Stimulated activated naive CD8-positive, alpha-beta T cell treated with anti-CD3 and anti-CD28 coated beads, Interleukin-15, Interleukin-2, amounts not matched to agents 100 ng/mL and 50 ng/mL, for 24 hours (primary cell): ENCODE data around the gene CYB561A3.

Experiments
- H3K27ac Mint-ChIP-seq: one replicate; pipeline ENCODE4 v1.8.0; 2021; ENCODE audit warnings: mild to moderate bottlenecking, mixed read lengths
- H3K27me3 Mint-ChIP-seq: one replicate; pipeline ENCODE4 v1.8.0; 2021; ENCODE audit warnings: mixed read lengths
- H3K36me3 Mint-ChIP-seq: one replicate; pipeline ENCODE4 v1.8.0; 2021; ENCODE audit warnings: low read depth, mixed read lengths
- H3K4me1 Mint-ChIP-seq: one replicate; pipeline ENCODE4 v1.8.0; 2021; ENCODE audit warnings: low read depth, mixed read lengths
- H3K4me3 Mint-ChIP-seq: one replicate; pipeline ENCODE4 v1.8.0; 2021; ENCODE audit warnings: mild to moderate bottlenecking, mixed read lengths
- H3K9me3 Mint-ChIP-seq: one replicate; pipeline ENCODE4 v1.8.0; 2021; ENCODE audit warnings: mixed read lengths

Gene CYB561A3

DNA sequence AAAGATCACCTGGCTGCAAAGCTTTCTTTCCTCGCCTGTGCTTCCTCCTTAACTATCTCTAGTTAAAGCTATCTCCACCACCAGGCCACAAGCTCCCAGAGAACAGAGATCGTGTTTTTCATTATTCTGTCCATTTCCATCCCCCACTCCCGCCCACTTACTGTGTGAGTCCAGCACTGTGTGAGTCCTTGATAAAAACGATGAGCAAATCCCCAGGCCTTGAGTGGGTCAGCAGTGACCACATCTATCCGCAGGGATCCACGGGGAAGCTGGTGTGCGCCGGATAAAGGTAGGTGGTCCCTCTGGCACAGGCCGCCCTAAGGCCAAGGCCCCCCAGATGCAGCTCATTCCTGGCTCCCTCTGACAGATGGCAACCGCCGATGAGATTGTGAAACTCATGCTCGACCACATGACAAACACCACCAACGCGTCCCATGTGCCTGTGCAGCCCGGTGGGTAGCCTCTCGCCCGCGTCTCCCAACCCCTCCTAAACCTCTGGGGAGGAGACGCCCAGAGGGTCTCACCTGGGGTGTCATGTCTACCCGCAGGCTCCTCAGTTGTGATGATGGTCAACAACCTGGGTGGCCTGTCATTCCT is 19.4 kb downstream of the CYB561A3 start:
- peaks cover 22% of the 10 kb centered on the region for H3K36me3 Mint-ChIP-seq
- H3K27ac Mint-ChIP-seq: no peak overlapping the region
- no peaks in the 10 kb centered on the region for H3K27me3 Mint-ChIP-seq
- H3K4me1 Mint-ChIP-seq: no peaks in the 10 kb centered on the region
- no peaks in the 10 kb centered on the region for H3K9me3 Mint-ChIP-seq
- H3K4me3 Mint-ChIP-seq: no peak overlapping the region

DNA sequence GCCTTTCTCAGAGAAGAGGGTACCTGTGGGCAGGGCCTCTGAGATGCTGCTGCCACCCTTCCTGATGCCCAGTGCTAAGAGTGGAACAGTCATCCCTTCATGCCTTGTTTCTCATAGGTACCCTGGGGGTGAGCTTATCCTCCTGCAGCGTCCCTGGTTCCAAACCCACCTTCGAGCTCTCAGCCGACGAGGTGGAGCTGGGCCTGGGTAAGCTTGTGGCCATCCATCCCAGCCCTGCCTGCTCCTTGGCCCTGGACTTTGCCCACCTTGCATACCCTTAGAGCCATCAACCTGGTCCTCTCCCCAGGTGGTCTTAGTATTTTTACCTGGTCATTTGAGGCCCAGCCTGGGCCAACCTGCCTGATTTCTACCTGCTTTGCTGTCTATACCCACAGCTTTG is 20.0 kb downstream of the CYB561A3 start:
- Mint-ChIP-seq H3K4me3 (no peak overlapping the region), H3K4me1 (peaks cover 4% of the 10 kb centered on the region), H3K27me3 (no peaks in the 10 kb centered on the region), H3K9me3 (no peaks in the 10 kb centered on the region), H3K27ac (no peak overlapping the region), H3K36me3 (peaks cover 22% of the 10 kb centered on the region)

DNA sequence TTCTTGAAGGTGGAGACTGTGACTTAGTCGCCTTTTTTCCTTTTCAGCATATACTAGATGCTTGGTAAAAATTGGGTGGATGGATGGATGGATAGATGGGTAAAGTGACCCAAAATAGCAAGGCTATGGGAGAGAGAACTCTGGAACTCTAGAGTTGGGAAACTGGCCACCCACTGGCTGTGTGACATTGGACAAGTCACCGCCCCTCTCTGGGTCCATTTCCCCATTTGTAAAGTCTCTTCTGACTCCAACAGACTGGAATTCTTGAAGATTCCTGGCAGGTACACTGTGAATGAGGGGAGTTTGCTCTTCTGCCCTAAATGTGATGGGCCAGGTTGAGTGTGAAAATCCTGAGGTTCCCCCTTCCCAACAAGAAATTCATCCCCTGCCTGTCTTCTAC is 20.7 kb downstream of the CYB561A3 start:
- no peaks in the 10 kb centered on the region for H3K27me3 Mint-ChIP-seq
- H3K4me1 Mint-ChIP-seq: peaks cover 10% of the 10 kb centered on the region
- no peaks in the 10 kb centered on the region for H3K9me3 Mint-ChIP-seq
- H3K27ac Mint-ChIP-seq: no peak overlapping the region
- peaks cover 22% of the 10 kb centered on the region for H3K36me3 Mint-ChIP-seq
- no peak overlapping the region for H3K4me3 Mint-ChIP-seq

DNA sequence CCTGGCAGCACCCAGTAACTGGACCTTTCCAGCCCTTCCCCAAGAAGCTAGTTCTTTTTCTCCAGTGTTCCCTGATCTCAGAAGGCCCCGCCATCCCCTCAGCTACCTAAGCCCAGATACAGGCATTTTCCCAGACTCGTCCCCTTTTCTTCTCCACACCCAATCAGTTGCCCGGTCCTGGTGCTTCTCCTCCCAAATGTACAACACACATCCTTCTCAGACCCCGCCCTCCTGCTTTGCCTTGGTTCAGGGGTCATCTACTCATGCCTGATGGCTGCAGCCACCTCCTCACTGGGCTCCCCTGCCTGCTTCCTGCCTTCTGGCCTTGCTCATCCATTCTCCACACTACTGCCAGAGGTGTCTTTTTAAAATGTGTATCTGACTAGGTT is 22.2 kb downstream of the CYB561A3 start:
- peak overlapping the region; percentile 58 for H3K27ac Mint-ChIP-seq
- H3K36me3 Mint-ChIP-seq: peaks cover 19% of the 10 kb centered on the region
- H3K9me3 Mint-ChIP-seq: no peaks in the 10 kb centered on the region
- no peak overlapping the region for H3K4me3 Mint-ChIP-seq
- H3K4me1 Mint-ChIP-seq: peaks cover 20% of the 10 kb centered on the region
- H3K27me3 Mint-ChIP-seq: no peaks in the 10 kb centered on the region

DNA sequence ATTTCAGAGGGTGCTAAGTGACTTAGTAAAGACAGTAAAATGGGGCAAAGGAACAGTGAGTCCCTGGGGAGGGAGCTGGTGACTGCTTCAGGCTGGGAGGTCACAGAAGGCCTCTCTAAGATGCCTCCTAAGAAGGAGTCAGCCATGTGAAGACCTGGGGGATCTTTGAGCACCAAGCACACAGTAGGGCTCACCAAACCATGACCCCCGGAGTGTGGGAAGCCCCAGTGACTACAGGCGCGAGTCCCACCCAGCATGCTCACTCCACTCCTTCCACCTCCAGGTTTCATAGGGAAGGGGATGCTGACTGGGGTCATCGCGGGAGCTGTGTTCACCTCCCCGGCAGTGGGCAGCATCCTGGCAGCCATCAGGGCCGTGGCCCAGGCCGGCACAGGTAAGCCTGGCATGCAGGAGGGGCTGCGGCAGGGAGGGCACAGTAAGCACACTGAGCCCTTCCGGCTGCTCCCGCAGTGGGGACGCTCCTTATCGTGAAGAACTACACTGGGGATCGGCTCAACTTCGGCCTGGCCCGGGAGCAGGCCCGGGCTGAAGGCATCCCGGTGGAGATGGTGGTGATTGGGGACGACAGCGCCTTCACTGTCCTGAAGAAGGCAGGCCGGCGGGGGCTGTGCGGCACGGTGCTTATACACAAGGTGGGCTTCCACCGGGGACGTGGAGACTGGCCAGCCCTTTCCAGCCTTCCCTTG is 22.7 kb downstream of the CYB561A3 start:
- Mint-ChIP-seq H3K27ac (no peak overlapping the region), H3K4me3 (no peak overlapping the region), H3K36me3 (peaks cover 17% of the 10 kb centered on the region), H3K4me1 (peaks cover 26% of the 10 kb centered on the region), H3K27me3 (no peaks in the 10 kb centered on the region), H3K9me3 (no peaks in the 10 kb centered on the region)

DNA sequence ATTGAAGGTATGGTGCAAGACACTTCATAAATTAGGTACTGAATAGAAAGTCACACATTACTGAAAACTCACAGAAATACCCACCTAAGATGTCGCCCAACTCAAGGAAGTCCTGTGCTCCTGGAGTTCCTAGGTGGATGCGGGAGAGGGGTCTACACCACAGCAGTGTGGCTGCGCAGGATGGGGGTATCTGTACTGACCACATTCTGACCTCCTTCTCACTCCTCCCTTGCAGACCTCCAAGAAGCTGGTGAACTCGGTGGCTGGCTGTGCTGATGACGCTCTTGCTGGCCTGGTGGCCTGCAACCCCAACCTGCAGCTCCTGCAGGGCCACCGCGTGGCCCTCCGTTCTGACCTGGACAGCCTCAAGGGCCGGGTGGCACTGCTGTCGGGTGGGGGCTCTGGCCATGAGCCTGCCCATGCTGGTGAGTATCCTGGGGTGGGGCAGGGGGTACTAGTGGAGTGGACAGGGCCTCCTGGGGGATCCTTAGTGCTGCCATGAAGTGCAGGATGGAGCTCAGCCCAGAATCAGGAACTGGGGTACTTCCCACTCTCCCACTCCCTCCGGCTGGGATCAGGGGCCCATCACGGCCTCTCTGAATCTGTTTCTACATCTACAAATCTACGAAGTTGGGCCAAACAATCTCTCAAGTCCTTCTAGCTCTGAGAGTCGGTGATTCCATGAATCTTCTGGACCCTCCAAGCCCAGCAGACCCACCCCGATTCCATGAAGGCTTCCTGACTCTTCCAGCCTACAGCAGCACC is 23.8 kb downstream of the CYB561A3 start:
- Mint-ChIP-seq H3K4me3 (no peak overlapping the region), H3K4me1 (peaks cover 34% of the 10 kb centered on the region), H3K36me3 (peaks cover 17% of the 10 kb centered on the region), H3K27ac (no peak overlapping the region), H3K27me3 (no peaks in the 10 kb centered on the region), H3K9me3 (no peaks in the 10 kb centered on the region)

DNA sequence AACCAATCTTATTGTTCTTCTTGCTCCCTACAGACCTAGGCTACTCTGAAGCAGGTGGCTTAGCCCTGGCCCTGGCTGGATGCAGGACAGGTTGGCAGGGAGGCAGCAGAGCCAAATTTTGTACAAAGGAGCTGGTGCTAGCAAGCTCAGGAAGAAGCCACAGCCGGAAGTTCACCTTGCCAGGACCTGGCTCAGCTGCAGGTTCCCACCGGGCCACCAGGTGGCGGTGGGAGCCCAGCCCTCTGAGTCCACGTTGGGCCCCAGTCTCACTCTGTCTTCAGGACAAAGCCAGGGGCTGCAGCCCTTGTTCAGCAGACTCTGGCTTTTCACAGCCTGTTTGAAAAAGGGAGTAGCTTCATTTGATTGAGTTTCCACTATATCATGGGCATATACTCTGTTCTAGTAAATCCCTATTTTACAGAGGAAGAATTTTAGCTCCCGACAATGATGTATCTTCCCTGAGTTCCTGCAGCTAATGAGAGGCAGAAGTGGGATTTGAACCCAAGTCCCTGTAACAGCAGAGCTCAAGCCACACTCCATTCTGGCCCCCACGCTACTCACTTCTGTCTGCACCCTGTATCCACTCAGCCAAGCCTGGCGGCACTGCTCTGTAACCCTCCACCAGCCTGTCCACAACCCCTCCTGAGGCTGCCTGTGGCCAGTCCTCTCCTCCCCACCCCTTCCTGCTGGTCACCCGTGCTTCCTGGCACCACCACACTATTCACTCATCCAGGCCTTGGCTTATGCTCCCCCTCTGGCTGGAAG is 25.3 kb downstream of the CYB561A3 start:
- Mint-ChIP-seq H3K36me3 (peaks cover 21% of the 10 kb centered on the region), H3K9me3 (no peaks in the 10 kb centered on the region), H3K4me3 (no peak overlapping the region), H3K4me1 (peaks cover 46% of the 10 kb centered on the region), H3K27me3 (no peaks in the 10 kb centered on the region), H3K27ac (peak overlapping the region; percentile 88)

DNA sequence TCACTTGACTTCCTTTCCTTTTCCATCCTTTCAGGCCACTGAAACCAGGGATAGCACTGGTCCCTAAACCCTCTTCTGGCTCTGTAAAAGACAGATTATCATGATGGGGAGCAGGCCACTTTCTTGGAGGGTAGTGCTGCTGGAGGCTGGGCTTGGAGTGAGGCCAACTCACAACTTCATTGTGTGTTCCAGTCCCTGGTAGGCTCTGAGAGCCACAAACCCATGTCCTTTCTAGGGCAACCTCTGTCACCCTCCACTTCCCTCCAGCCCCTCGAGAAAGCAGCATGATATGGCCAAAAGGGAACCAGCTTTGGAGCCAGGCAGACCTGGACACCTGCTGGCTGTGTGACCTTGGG is 26.3 kb downstream of the CYB561A3 start:
- Mint-ChIP-seq H3K36me3 (peaks cover 30% of the 10 kb centered on the region), H3K4me1 (peaks cover 54% of the 10 kb centered on the region), H3K27ac (peak overlapping the region; percentile 36), H3K9me3 (no peaks in the 10 kb centered on the region), H3K4me3 (peak overlapping the region; percentile 7), H3K27me3 (no peaks in the 10 kb centered on the region)

DNA sequence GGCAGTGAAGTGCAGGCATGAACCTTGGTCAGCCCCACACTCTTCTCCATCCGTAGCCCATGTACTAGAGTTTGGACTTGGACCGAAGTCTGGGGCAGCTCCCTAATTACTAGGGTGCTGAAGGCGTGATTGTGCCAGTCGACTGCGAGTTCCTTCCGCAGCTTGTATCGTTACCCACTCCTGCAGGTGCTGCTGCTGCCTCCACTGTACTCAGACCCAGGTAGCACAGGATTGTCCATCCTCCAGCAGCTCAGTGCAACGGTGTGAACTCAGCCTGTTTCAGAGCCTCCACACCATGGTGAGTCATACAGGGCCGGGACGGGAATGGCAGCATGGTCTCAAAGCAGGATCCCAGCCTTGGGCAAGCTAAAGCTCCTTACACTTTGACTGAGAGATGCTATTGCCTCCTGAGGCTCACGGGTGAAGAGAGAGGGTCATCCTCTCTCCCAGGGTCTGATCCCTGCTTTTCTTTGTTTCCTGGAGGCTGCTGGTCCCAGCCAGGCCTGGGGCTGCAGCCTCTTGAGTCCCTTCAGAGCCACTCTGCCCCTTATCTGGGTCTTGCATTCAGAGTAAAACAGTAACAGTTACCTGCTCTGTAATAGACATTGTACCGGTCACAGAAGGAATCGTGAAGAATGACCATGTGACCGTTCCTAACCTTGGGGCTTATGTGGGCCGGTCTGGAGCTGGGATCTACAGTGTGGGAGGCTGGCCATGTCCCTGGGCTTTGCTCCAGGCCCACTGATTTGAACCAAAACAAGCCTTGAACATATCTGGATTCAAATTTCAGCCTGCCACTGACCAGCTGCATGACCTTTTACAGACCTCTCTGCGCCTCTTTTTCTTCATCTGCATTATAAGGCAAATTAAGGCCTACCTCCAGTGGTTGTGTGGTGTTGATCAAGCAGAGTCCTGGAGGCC is 27.0 kb downstream of the CYB561A3 start:
- peaks cover 36% of the 10 kb centered on the region for H3K36me3 Mint-ChIP-seq
- H3K27ac Mint-ChIP-seq: peak overlapping the region; percentile 98
- H3K27me3 Mint-ChIP-seq: no peaks in the 10 kb centered on the region
- H3K9me3 Mint-ChIP-seq: no peaks in the 10 kb centered on the region
- H3K4me3 Mint-ChIP-seq: peak overlapping the region; percentile 98
- H3K4me1 Mint-ChIP-seq: peaks cover 61% of the 10 kb centered on the region

DNA sequence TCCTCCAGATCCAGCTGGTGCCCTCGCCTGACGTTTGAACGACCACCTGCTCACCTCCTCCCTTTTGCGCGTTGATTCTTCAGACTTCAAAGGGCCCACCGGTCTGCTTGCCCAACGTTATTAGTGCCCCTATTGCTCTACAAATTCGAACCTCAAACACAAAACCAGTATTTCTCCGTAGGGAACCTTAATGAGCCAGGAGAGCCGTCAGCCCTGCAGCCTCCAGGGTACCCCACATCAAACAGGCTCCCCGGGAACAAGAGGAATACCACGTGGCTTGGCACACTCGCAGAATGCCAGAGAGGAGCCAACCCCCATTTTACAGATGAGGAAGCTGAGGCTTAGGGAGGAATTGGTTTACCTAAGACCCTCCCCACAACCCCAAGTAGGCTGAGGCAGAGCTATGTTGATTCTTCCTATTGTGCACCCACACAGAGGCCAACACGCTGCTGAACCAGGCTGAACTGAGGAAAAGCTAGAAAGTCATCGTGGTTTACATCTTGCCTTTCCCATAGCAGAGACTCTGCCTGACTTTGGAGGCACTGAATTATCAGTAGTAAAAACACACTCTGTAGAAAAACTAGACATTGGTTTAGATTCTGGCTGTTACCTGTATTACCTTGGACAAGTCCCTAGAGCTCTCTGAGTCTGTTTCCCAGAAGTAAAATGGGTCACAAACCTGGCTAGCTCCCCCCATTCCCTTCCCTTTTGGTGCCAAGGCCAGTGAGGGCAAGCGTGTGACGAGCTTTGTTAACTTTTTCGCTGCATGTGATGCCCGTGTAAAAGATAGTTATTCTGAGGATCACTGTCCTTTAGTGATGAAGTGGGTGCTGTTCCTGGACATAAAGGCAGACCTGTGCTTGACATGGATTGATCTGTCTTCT is 27.9 kb downstream of the CYB561A3 start:
- Mint-ChIP-seq H3K9me3 (no peaks in the 10 kb centered on the region), H3K36me3 (peaks cover 39% of the 10 kb centered on the region), H3K4me3 (peak overlapping the region; percentile 98), H3K4me1 (peaks cover 69% of the 10 kb centered on the region), H3K27me3 (no peaks in the 10 kb centered on the region), H3K27ac (peak overlapping the region; percentile 98)

DNA sequence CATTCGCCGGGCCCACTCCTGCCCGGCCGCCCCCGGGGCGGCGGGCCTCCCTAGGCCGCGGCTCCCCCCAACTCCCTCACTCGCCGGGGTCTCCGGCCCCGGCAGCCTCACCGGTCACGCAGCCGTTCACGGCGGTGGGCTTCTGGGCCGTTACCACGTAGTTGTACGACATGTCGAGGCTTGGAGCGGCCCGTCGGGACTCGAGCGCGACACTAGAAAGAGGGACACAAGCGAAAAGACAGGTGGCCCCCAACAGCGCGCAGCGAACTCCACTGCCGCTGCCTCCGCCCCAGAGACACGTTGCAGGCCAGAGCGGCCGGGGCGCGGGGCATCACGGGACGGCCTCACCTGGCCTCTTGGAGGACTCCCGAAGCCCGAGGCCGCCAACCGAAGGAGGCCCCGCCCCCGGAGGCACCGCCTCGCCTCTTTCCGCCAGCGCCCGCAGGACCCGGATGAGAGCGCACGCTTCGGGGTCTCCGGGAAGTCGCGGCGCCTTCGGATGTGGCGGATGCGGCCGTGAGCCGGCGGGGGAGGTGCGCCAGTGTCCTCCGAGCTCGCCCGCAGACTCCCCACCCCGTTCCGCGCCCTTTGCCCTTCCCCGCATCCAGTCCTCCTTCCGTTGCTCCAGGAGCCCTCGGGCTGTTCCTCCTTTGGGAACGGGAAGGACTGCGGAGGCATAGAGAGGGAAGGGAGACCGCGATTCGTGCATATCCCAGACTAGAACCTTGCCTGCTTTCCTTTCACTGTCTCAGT is 28.7 kb downstream of the CYB561A3 start, which contains the start of the genes DDB1 and TKFC:
Gene DDB1 (minus strand): TSS at position 309 of the 753 bp plus-strand sequence. CDS start 137 bp downstream, at position 172.
Gene TKFC (plus strand): TSS at position 432 of the 753 bp plus-strand sequence. CDS start 1,501 bp downstream, outside the sequence.
- Mint-ChIP-seq H3K4me3 (peak within 1 kb of the TSS; percentile 98), H3K4me1 (peaks cover 74% of the 10 kb centered on the region), H3K36me3 (peaks cover 40% of the 10 kb centered on the region)

DNA sequence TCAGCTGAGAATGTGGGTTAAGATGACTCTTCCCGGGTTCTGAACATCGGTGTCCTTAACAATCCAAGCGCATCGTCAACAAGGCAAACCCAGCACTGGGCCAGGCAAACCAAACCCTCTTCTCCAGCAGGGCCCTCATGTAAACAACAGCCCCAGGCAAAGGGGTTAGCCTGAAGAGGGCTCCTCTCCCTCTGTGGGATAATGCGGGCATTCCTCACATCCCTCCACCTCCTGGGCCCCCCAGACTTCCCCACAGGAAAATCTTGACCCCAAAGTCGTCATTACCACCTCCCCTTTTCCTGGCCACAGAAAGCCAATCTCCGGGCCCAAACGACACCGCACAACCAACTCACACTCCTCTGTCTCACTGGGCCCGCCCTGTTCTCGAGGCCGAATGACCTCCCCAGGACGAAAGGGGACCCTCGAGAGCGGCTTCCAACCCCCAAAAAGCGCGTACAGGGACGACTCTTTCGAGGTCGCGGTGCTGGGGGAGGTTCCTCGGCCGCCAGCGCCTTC is 29.3 kb downstream of the CYB561A3 start:
- Mint-ChIP-seq H3K27me3 (no peaks in the 10 kb centered on the region), H3K9me3 (no peaks in the 10 kb centered on the region), H3K4me3 (peak overlapping the region; percentile 98), H3K36me3 (peaks cover 46% of the 10 kb centered on the region), H3K4me1 (peaks cover 81% of the 10 kb centered on the region), H3K27ac (peak overlapping the region; percentile 98)

More for the DNA sequence above, 28.7 kb downstream of the CYB561A3 start, which contains the start of the genes DDB1 and TKFC:
- Mint-ChIP-seq H3K27ac (peak within 1 kb of the TSS; percentile 98), H3K27me3 (no peaks in the 10 kb centered on the region), H3K9me3 (no peaks in the 10 kb centered on the region)
